Neuronal stem cell (in vitro differentiated cells): ENCODE results near the gene CEP170B.
A peak's percentile ranks its signal among the peaks of the same experiment; 100 is the strongest.

Experiments
- DNase-seq: peaks from one replicate; pipeline ENCODE4 v3.0.0-alpha.2; 2013; ENCODE audit warnings: low spot score
- H2AFZ ChIP-seq: one replicate; pipeline ENCODE4 v1.6.1; 2013; ENCODE audit warnings: mild to moderate bottlenecking, low read length, inconsistent platforms
- H2AK5ac ChIP-seq: 2 replicates; pipeline ENCODE4 v1.6.1; 2013; ENCODE audit warnings: low read depth, mild to moderate bottlenecking, inconsistent platforms, low read length, moderate library complexity, mixed read lengths
- H2BK120ac ChIP-seq: 2 replicates; pipeline ENCODE4 v1.6.1; 2013; ENCODE audit warnings: low read depth, mild to moderate bottlenecking, inconsistent platforms, low read length, moderate library complexity, mixed read lengths
- H2BK12ac ChIP-seq: one replicate; pipeline ENCODE4 v1.6.1; 2013; ENCODE audit warnings: low read length, inconsistent platforms
- H2BK15ac ChIP-seq: 2 replicates; pipeline ENCODE4 v1.6.1; 2013; ENCODE audit warnings: mild to moderate bottlenecking, low read length, inconsistent platforms, mixed read lengths
- H2BK5ac ChIP-seq: one replicate; pipeline ENCODE4 v1.6.1; 2013; ENCODE audit warnings: inconsistent platforms, mild to moderate bottlenecking, low read length, moderate library complexity
- H3K14ac ChIP-seq: one replicate; pipeline ENCODE4 v1.6.1; 2013; ENCODE audit warnings: low read length, inconsistent platforms
- H3K18ac ChIP-seq: 2 replicates; pipeline ENCODE4 v1.6.1; 2013; ENCODE audit warnings: low read length, inconsistent platforms
- H3K23ac ChIP-seq: 2 replicates; pipeline ENCODE4 v1.6.1; 2013; ENCODE audit warnings: low read depth, mild to moderate bottlenecking, mixed read lengths, low read length, inconsistent platforms; ENCODE audit not compliant: poor library complexity
- H3K27ac ChIP-seq: replicated peaks from 3 replicates; pipeline ENCODE4 v1.5.1; 2013; ENCODE audit warnings: low read length, inconsistent platforms
- H3K27me3 ChIP-seq, 3 experiments: 2 replicates each; pipeline ENCODE4 v1.6.1; 2013; ENCODE audit warnings: low read length in 3 of 3, mild to moderate bottlenecking in 2 of 3, inconsistent platforms in 1 of 3, low read depth in 1 of 3, mixed read lengths in 1 of 3, moderate library complexity in 1 of 3; ENCODE audit not compliant: control insufficient read depth in 3 of 3, insufficient read depth in 3 of 3
- H3K36me3 ChIP-seq, 2 donors: replicated peaks in 1 of 2; 2 replicates each; pipeline ENCODE4 v1.6.1; 2013; ENCODE audit warnings: low read length in 2 of 2; ENCODE audit not compliant: control insufficient read depth in 2 of 2, insufficient read depth in 2 of 2
- H3K4ac ChIP-seq: 2 replicates; pipeline ENCODE4 v1.6.1; 2013; ENCODE audit warnings: inconsistent platforms, mild to moderate bottlenecking, low read length, moderate library complexity
- H3K4me1 ChIP-seq, 2 donors: 1 replicate in 1 of 2; 2 replicates in 1 of 2; pipeline ENCODE4 v1.6.1; 2013; ENCODE audit warnings: low read length in 2 of 2, low read depth in 1 of 2; ENCODE audit not compliant: control insufficient read depth in 2 of 2, insufficient read depth in 1 of 2
- H3K4me2 ChIP-seq: one replicate; pipeline ENCODE4 v1.6.1; 2013; ENCODE audit warnings: mild to moderate bottlenecking, low read length, inconsistent platforms; ENCODE audit not compliant: insufficient read depth, poor library complexity, severe bottlenecking
- H3K4me3 ChIP-seq, 2 donors: 2 replicates each; pipeline ENCODE4 v1.5.1; 2013; ENCODE audit warnings: low read length in 2 of 2, mild to moderate bottlenecking in 2 of 2, inconsistent platforms in 1 of 2, moderate library complexity in 1 of 2
- H3K79me1 ChIP-seq: one replicate; pipeline ENCODE4 v1.6.1; 2013; ENCODE audit warnings: low read depth, mild to moderate bottlenecking, inconsistent platforms, low read length, moderate library complexity
- H3K9ac ChIP-seq: one replicate; pipeline ENCODE4 v1.6.1; 2013; ENCODE audit warnings: mild to moderate bottlenecking, low read depth, low read length, inconsistent platforms; ENCODE audit not compliant: poor library complexity
- H3K9me3 ChIP-seq, 2 donors: replicated peaks in 1 of 2; 2 replicates each; pipeline versions ENCODE3 to v1.6.1; 2013; ENCODE audit warnings: low read length in 2 of 2, mild to moderate bottlenecking in 2 of 2, inconsistent platforms in 1 of 2, low read depth in 1 of 2, mixed read lengths in 1 of 2, moderate library complexity in 1 of 2; ENCODE audit not compliant: control insufficient read depth in 2 of 2, insufficient read depth in 1 of 2
- H4K8ac ChIP-seq: one replicate; pipeline ENCODE4 v1.6.1; 2013; ENCODE audit warnings: low read depth, mild to moderate bottlenecking, inconsistent platforms, low read length, moderate library complexity
- H4K91ac ChIP-seq: one replicate; pipeline ENCODE4 v1.6.1; 2013; ENCODE audit warnings: low read length, low read depth, mild to moderate bottlenecking, inconsistent platforms; ENCODE audit not compliant: poor library complexity
- WGBS, 2 donors: extraction: QIAGEN DNeasy Blood & Tissue Kit; methylation state at CpG; one replicate each; pipeline ENCODE4 v1.1.7; 2013; ENCODE audit warnings: missing lambda C conversion rate in 2 of 2, mixed read lengths in 1 of 2; ENCODE audit not compliant: insufficient read length in 2 of 2, insufficient replicate concordance in 1 of 2; ENCODE audit errors: extremely low coverage in 2 of 2; 5-methylcytosine and 5-hydroxymethylcytosine counted together

The CEP170B gene

GRCh38 chr14:104858811-104859426 is 6.1 kb upstream of the CEP170B start:
- Histone ChIP-seq H3K18ac (no peak overlapping the region), H3K27me3 (peaks cover under 1 to 22% (median 12%) of the 10 kb centered on the region in 3 experiments), H3K27ac (no peak overlapping the region), H3K36me3 (peaks cover 0 to 2% of the 10 kb centered on the region in 2 donors), H3K4me2 (no peak overlapping the region), H2BK5ac (no peak overlapping the region), H4K8ac (no peak overlapping the region), H2BK120ac (no peak overlapping the region), H4K91ac (no peak overlapping the region), H3K4me3 (no peak overlapping the region), H3K4me1 (peaks cover 0 to 1% of the 10 kb centered on the region in 2 donors), H2AFZ (no peak overlapping the region), H2BK15ac (no peak overlapping the region), H2AK5ac (no peak overlapping the region), H2BK12ac (no peak overlapping the region), H3K9me3 (peaks cover 8 to 9% of the 10 kb centered on the region in 2 donors), H3K9ac (no peak overlapping the region), H3K4ac (no peak overlapping the region), H3K14ac (no peak overlapping the region), H3K79me1 (no peaks in the 10 kb centered on the region), H3K23ac (no peak overlapping the region)
- DNase-seq, result no peak
- WGBS, 2 donors, result 100% methylated on average over 3 to 5 of the region's 8 CpGs

- H3K4me1 ChIP-seq, result peaks cover 0 to 4% of the 10 kb centered on the region in 2 donors
- H4K8ac ChIP-seq, result no peak overlapping the region
- 98 to 100% methylated on average over 1 to 3 of the region's 4 CpGs for WGBS, 2 donors
- peaks cover 0 to 2% of the 10 kb centered on the region in 2 donors for H3K36me3 ChIP-seq
- H3K79me1 ChIP-seq, result no peaks in the 10 kb centered on the region
- H2AK5ac ChIP-seq, result no peak overlapping the region
- H3K27me3 ChIP-seq, result peaks cover 9 to 30% (median 21%) of the 10 kb centered on the region in 3 experiments
- H2BK5ac ChIP-seq, result no peak overlapping the region
- no peak overlapping the region for H2AFZ ChIP-seq
- H3K18ac ChIP-seq, result no peak overlapping the region
- H2BK12ac ChIP-seq, result no peak overlapping the region
- H3K14ac ChIP-seq, result no peak overlapping the region
- peaks cover 8 to 9% of the 10 kb centered on the region in 2 donors for H3K9me3 ChIP-seq
- no peak for DNase-seq
- no peak overlapping the region for H3K4me2 ChIP-seq
- H2BK15ac ChIP-seq, result no peak overlapping the region
- peak overlapping the region; percentile 15 for H3K9ac ChIP-seq
- no peak overlapping the region for H3K4ac ChIP-seq
- H3K4me3 ChIP-seq, result peak overlapping the region in 1 of 2 donors; percentile 42
- H3K23ac ChIP-seq, result peak overlapping the region; percentile 46
- H4K91ac ChIP-seq, result no peak overlapping the region
- no peak overlapping the region for H2BK120ac ChIP-seq
- H3K27ac ChIP-seq, result no peak overlapping the region
These were observed 5.2 kb upstream of the CEP170B start for GRCh38 chr14:104859900-104860299.

GRCh38 chr14:104860414-104860813 is 4.7 kb upstream of the CEP170B start:
- Histone ChIP-seq H2BK12ac (no peak overlapping the region), H3K18ac (no peak overlapping the region), H3K79me1 (no peaks in the 10 kb centered on the region), H2AK5ac (no peak overlapping the region), H3K4ac (no peak overlapping the region), H3K27ac (no peak overlapping the region), H3K36me3 (peaks cover 0 to 2% of the 10 kb centered on the region in 2 donors), H2AFZ (no peak overlapping the region), H3K4me2 (no peak overlapping the region), H3K4me3 (no peak overlapping the region), H4K8ac (peak overlapping the region; percentile 8), H3K23ac (no peak overlapping the region), H3K4me1 (peaks cover 0 to 4% of the 10 kb centered on the region in 2 donors), H2BK120ac (no peak overlapping the region), H3K9me3 (peaks cover 8 to 9% of the 10 kb centered on the region in 2 donors), H2BK5ac (no peak overlapping the region), H3K27me3 (peaks cover 9 to 30% (median 21%) of the 10 kb centered on the region in 3 experiments), H3K9ac (no peak overlapping the region), H4K91ac (no peak overlapping the region), H2BK15ac (no peak overlapping the region), H3K14ac (no peak overlapping the region)
- DNase-seq, result no peak

- H2BK120ac ChIP-seq, result no peak overlapping the region
- no peak overlapping the region for H3K4ac ChIP-seq
- H3K9ac ChIP-seq, result no peak overlapping the region
- H3K23ac ChIP-seq, result no peak overlapping the region
- H3K18ac ChIP-seq, result no peak overlapping the region
- H4K91ac ChIP-seq, result no peak overlapping the region
- WGBS, 2 donors, result no CpG with 5 or more reads among the region's 13 CpGs
- H3K79me1 ChIP-seq, result peaks cover 8% of the 10 kb centered on the region
- no peak overlapping the region for H2BK15ac ChIP-seq
- no peak overlapping the region for H3K4me2 ChIP-seq
- no peak overlapping the region for H2AK5ac ChIP-seq
- no peak for DNase-seq
- H3K27me3 ChIP-seq, result peaks cover 9 to 38% (median 29%) of the 10 kb centered on the region in 3 experiments
- H2AFZ ChIP-seq, result no peak overlapping the region
- no peak overlapping the region for H3K14ac ChIP-seq
- peaks cover 8 to 9% of the 10 kb centered on the region in 2 donors for H3K9me3 ChIP-seq
- no peak overlapping the region for H2BK5ac ChIP-seq
- no peak overlapping the region for H4K8ac ChIP-seq
- H3K4me3 ChIP-seq, result no peak overlapping the region
- H2BK12ac ChIP-seq, result no peak overlapping the region
- H3K4me1 ChIP-seq, result peaks cover 6 to 9% of the 10 kb centered on the region in 2 donors
- no peak overlapping the region for H3K27ac ChIP-seq
- H3K36me3 ChIP-seq, result peaks cover 0 to 2% of the 10 kb centered on the region in 2 donors
These were observed 1.8 kb upstream of the CEP170B start for GRCh38 chr14:104863131-104863862.
